ENCODE measurements around the gene GCNT1. TPM values are rescaled to one million over a fixed set of nuclear protein-coding genes. Genes with fewer than 3 reads are reported as not detected.

The GCNT1 gene
- total RNA-seq, 4 donors from 2014 or later: 3.7 to 12.1 (median 6.0) TPM

DNA sequence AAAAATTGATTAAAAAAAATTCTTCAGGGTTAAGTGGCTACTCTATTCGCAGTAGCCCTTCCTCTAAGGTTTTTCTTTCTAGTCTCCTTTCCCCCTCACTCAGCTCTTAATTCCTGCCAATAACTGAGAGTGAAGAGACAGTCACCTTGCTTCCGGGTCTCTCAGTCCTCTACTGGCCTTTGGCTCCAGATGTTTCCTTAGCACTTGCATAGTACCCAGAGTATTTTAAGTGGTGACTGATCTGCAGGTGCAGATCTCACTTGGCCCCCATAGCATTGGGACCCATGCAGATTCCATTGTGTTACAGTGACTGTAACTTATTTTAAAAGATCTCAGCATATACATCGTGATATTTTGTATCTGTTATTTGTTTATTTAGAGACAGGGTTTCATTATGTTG is 66.2 kb downstream of the GCNT1 start:
- H3K4me3 ChIP-seq (ENCODE audit: low read depth, poor library complexity, severe bottlenecking): no peak overlapping the region
- TF ChIP-seq POLR2A (IDR thresholded peaks at IDR 0.05) (no peak), CTCF (IDR thresholded peaks at IDR 0.05) (no peak)
- intact Hi-C loops (cut with DNase I; ENCODE audit: low total_unique reads): no loop called here
- 76 to 77% methylated on average over 3 of the region's 3 CpGs for WGBS, 2 donors
- DNase-seq (ENCODE audit: low spot score in 2 of 2): no peak

GRCh38 chr9:76526026-76526425 is 67.0 kb downstream of the GCNT1 start:
- no peak for TF ChIP-seq CTCF (IDR thresholded peaks at IDR 0.05)
- no peak for TF ChIP-seq POLR2A (IDR thresholded peaks at IDR 0.05)
- no peak overlapping the region for H3K4me3 ChIP-seq (ENCODE audit: low read depth, poor library complexity, severe bottlenecking)
- intact Hi-C loops (cut with DNase I; ENCODE audit: low total_unique reads): no loop called here
- no peak for DNase-seq (ENCODE audit: low spot score in 2 of 2)
- 47 to 72% methylated on average over 1 of the region's 1 CpG for WGBS, 2 donors

DNA sequence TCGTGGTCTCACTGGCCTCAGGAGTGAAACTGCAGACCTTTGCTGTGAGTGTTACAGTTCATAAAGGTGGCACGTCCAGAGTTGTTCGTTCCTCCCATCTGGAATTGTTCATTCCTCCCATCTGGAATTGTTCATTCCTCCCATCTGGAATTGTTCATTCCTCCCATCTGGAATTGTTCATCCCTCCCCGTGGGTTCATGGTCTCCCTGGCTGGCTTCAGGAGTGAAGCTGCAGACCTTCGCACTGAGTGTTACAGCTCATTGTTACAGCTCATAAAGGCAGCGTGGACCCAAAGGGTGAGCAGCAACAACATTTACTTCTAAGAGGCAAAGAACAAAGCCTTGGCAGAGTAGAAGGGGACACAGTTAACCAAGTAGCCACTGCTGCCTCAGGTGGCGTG is 69.1 kb downstream of the GCNT1 start:
- no peak overlapping the region for H3K4me3 ChIP-seq (ENCODE audit: low read depth, poor library complexity, severe bottlenecking)
- WGBS, 2 donors: 48 to 63% methylated on average over 7 of the region's 7 CpGs
- no peak for DNase-seq (ENCODE audit: low spot score in 2 of 2)
- TF ChIP-seq CTCF (IDR thresholded peaks at IDR 0.05) (no peak), POLR2A (IDR thresholded peaks at IDR 0.05) (no peak)
- intact Hi-C loops (cut with DNase I; ENCODE audit: low total_unique reads): no loop called here

DNA sequence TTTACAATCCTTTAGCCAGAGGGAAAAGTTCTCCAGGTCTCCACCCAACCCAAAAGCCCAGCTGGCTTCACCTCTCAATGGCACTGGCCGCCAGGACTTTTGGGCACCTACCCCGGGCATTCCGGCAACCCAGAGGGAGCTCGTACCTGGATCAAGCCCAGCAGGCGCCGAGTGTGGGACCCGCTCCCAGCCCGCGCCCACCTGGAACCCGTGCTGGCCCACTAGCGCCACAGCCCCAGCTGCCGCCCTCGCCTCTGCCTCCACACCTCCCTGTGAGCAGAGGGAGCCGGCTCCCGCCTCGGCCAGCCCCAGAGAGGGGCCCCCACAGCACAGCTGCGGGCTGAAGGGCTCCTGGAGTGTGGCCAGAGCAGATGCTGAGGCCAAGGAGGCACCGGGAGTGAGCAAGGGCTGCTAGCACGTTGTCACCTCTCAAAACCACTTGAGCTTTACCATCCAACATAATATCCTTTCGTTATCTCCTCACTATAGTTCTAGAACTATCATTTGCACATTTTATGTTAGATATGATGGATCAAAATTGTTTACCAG is 69.7 kb downstream of the GCNT1 start:
- 63 to 86% methylated on average over 9 to 20 of the region's 20 CpGs for WGBS, 2 donors
- no peak for DNase-seq (ENCODE audit: low spot score in 2 of 2)
- intact Hi-C loops (cut with DNase I; ENCODE audit: low total_unique reads): no loop called here
- TF ChIP-seq CTCF (IDR thresholded peaks at IDR 0.05) (no peak), POLR2A (IDR thresholded peaks at IDR 0.05) (no peak)
- H3K4me3 ChIP-seq (ENCODE audit: low read depth, poor library complexity, severe bottlenecking): no peak overlapping the region

DNA sequence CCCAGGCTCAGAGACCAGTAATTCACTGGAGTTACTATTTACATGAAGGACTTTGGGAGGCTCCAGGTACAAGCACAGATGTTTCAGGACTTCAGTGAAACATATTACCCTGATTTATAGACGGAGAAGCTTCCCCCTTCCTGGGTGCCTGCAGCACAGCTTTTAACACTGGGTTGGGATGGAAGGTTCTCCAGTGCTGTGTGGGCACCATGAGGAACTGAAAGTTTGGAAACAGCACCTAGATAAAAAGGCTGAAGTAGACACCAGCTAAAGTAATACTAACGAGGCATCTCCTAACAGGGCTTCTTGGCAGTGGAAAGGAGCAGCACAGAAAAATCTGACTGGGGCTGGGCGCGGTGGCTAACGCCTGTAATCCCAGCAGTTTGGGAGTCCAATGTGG is 70.7 kb downstream of the GCNT1 start:
- no peak for TF ChIP-seq POLR2A (IDR thresholded peaks at IDR 0.05)
- TF ChIP-seq CTCF (IDR thresholded peaks at IDR 0.05): no peak
- 87 to 92% methylated on average over 5 of the region's 5 CpGs for whole genome bisulfite sequencing, 2 donors
- no peak for DNase-seq (ENCODE audit: low spot score in 2 of 2)
- intact Hi-C loops (cut with DNase I; ENCODE audit: low total_unique reads): no loop called here
- H3K4me3 ChIP-seq (ENCODE audit: low read depth, poor library complexity, severe bottlenecking): no peak overlapping the region

- WGBS, 2 donors: 34 to 45% methylated on average over 6 of the region's 6 CpGs
- no peak overlapping the region for H3K4me3 ChIP-seq (ENCODE audit: low read depth, poor library complexity, severe bottlenecking)
- no peak for TF ChIP-seq POLR2A (IDR thresholded peaks at IDR 0.05)
- TF ChIP-seq CTCF (IDR thresholded peaks at IDR 0.05): no peak
- intact Hi-C loops (cut with DNase I; ENCODE audit: low total_unique reads): no loop called here
- DNase-seq (ENCODE audit: low spot score in 2 of 2): no peak
Measured at GRCh38 chr9:76530458-76531110, 71.6 kb downstream of the GCNT1 start.

Measured in lower leg skin (tissue), 4 donors.